HG03175 (cell line): ENCODE measurements around the gene HDGFL2.

Experiments
- ATAC-seq: cut with Tn5 transposase; IDR thresholded peaks from one replicate; pipeline ENCODE4 v1.9.1; 2021; ENCODE audit warnings: mild to moderate bottlenecking, moderate library complexity; ENCODE audit not compliant: unreplicated experiment

HDGFL2 gene

DNA sequence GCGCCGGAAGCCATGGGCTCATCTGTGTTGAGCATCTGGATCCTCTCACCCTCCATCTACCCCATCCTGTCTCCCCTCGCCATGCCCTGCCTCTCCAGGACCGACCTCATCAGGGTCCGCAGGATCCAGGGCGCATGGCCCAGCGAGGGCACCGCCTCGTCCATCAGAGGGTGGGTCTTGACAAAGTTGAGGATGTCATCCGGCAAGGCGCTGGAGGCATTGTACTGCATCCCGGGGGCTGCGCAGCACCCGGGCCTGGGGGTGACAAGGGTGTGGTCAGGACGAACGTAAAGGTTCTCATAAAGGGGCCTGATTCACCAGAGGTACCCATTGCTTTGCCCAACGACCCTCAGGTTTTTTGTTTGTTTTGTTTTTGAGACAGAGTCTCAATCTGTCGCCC is 77.9 kb downstream of the HDGFL2 start:
- no peak for ATAC-seq

GRCh38 chr19:4550479-4551050 is 78.5 kb downstream of the HDGFL2 start:
- no peak for ATAC-seq
